HG03025 (cell line): ENCODE results near the gene SLBP.

Experiments used
- ATAC-seq: cut with Tn5 transposase; IDR thresholded peaks from one replicate; pipeline ENCODE4 v1.9.1; 2021; ENCODE audit warnings: mild to moderate bottlenecking, moderate library complexity; ENCODE audit not compliant: unreplicated experiment, low FRiP score

Gene SLBP

GRCh38 chr4:1712216-1713002 lies at the start of gene SLBP:
TSS of gene SLBP (minus strand) at chr4:1712319. CDS start at chr4:1712188, 131 bp downstream.
- ATAC-seq = peak; percentile 74

- no peak for ATAC-seq
These were observed 49.1 kb upstream of the SLBP start for GRCh38 chr4:1761130-1761689.

GRCh38 chr4:1760521-1761071 lies 48.5 kb upstream of the SLBP start:
- ATAC-seq = no peak

- no peak for ATAC-seq
These were observed 47.7 kb upstream of the SLBP start for GRCh38 chr4:1759818-1760223.

- no peak for ATAC-seq
These were observed 47.2 kb upstream of the SLBP start for GRCh38 chr4:1759170-1759817.

- ATAC-seq = no peak
These were observed 46.4 kb upstream of the SLBP start for GRCh38 chr4:1758306-1759121.

- ATAC-seq = no peak
These were observed 45.7 kb upstream of the SLBP start for GRCh38 chr4:1757836-1758235.

GRCh38 chr4:1756893-1757779 lies 45.0 kb upstream of the SLBP start:
- ATAC-seq = no peak

GRCh38 chr4:1756079-1756478 lies 44.0 kb upstream of the SLBP start:
- no peak for ATAC-seq

GRCh38 chr4:1755297-1755696 lies 43.2 kb upstream of the SLBP start:
- ATAC-seq = no peak

- no peak for ATAC-seq
These were observed 42.2 kb upstream of the SLBP start for GRCh38 chr4:1754336-1754735.

- no peak for ATAC-seq
These were observed 41.7 kb upstream of the SLBP start for GRCh38 chr4:1753697-1754311.

- ATAC-seq = no peak
These were observed 41.2 kb upstream of the SLBP start for GRCh38 chr4:1753294-1753696.

- no peak for ATAC-seq
These were observed 40.3 kb upstream of the SLBP start for GRCh38 chr4:1752284-1753041.

GRCh38 chr4:1751919-1752283 lies 39.8 kb upstream of the SLBP start:
- ATAC-seq = no peak

GRCh38 chr4:1751155-1751918 lies 39.2 kb upstream of the SLBP start:
- no peak for ATAC-seq

- no peak for ATAC-seq
These were observed 38.4 kb upstream of the SLBP start for GRCh38 chr4:1750381-1751154.
